NCI-H187 treated with DMSO at 0.1 percent for 48 hours (cell line): ENCODE measurements around the gene KRT12.
"Not testable (repeated sequence)": the region's sequence is repeated elsewhere in the genome, so short reads cannot be mapped to it uniquely, and the experiment has no call there.

Experiments used
- DNase-seq: peaks from one replicate; lab custom pipeline; 2025; lab: John Stamatoyannopoulos, UW

Gene KRT12

GRCh38 chr17:40814657-40815056 lies 52.4 kb downstream of the KRT12 start:
- DNase-seq, result not testable (repeated sequence)

DNA sequence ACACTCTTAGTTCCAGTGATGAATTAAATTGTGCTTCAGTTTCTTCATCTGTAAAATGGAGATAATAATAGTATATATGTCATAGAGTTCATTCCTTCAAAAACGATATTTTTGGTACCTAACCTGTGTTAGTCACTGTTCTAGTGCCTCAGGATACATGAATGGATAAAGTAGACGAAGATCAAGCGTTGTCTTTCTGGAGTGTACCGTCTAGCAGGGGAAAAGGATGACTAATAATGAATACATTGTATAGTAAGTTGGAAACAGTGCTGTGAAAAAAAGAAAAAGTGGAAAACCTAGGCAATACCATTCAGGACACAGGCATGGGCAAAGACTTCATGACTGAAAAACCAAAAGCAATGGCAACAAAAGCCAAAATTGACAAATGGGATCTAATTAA lies 53.2 kb downstream of the KRT12 start:
- DNase-seq, result no peak

DNA sequence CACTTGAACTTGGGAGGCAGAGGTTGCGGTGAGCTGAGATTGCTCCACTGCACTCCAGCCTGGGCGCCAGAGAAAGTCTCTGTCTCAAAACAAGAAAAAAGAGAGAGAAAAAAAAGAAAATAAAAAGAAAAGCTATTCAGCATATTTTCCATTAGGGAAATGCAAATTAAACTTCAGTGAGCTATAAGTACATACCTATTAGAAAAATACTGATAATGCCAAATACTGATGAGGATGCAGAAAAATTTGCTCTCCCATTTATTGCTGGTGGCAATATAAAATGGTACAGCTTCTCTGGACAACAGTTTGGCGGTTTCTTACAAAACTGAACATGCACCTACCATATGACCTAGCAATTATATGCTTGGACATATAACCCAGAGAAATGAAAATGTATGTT lies 54.4 kb downstream of the KRT12 start:
- DNase-seq, result no peak
